Thymus (tissue), 14 donors: ENCODE data around the gene EFCAB5. TPM values are rescaled to one million over a fixed set of nuclear protein-coding genes. Genes with fewer than 3 reads are reported as not detected.
"Not testable (repeated sequence)": the region's sequence is repeated elsewhere in the genome, so short reads cannot be mapped to it uniquely, and the experiment has no call there.

Source experiments
- DNase-seq, 9 donors: peaks; one replicate each; pipeline ENCODE4 v3.0.0-alpha.2; 2013; ENCODE audit warnings: low spot score in 9 of 9, low read depth in 6 of 9, missing footprints in 1 of 9
- H3K27ac ChIP-seq, 2 donors: one replicate each; pipeline ENCODE4 v1.5.1; 2013; ENCODE audit warnings: control low read depth in 1 of 2, low read depth in 1 of 2, low read length in 1 of 2, mild to moderate bottlenecking in 1 of 2, moderate library complexity in 1 of 2
- H3K27me3 ChIP-seq, 2 donors: one replicate each; pipeline ENCODE4 v1.5.1; 2013; ENCODE audit warnings: low read length in 1 of 2; ENCODE audit not compliant: control insufficient read depth in 2 of 2, insufficient read depth in 1 of 2
- H3K36me3 ChIP-seq, 2 donors: one replicate each; pipeline ENCODE4 v1.5.1; 2013; ENCODE audit warnings: low read length in 1 of 2, mild to moderate bottlenecking in 1 of 2, moderate library complexity in 1 of 2; ENCODE audit not compliant: control insufficient read depth in 2 of 2, insufficient read depth in 2 of 2
- H3K4me1 ChIP-seq, 2 donors: one replicate each; pipeline ENCODE4 v1.5.1; 2013; ENCODE audit warnings: low read length in 2 of 2; ENCODE audit not compliant: control insufficient read depth in 2 of 2, insufficient read depth in 2 of 2
- H3K4me3 ChIP-seq, 2 donors: one replicate each; pipeline ENCODE4 v1.5.1; 2013; ENCODE audit warnings: low read length in 2 of 2, control low read depth in 1 of 2, mild to moderate bottlenecking in 1 of 2
- H3K9me3 ChIP-seq, 2 donors: one replicate each; pipeline ENCODE4 v1.5.1; 2013; ENCODE audit warnings: low read length in 1 of 2, mild to moderate bottlenecking in 1 of 2; ENCODE audit not compliant: control insufficient read depth in 2 of 2, insufficient read depth in 1 of 2
- WGBS: extraction: QIAGEN DNeasy Blood & Tissue Kit; methylation state at CpG from one replicate; pipeline ENCODE4 v1.1.7; 2013; 5-methylcytosine and 5-hydroxymethylcytosine counted together
- long read RNA-seq, 10 donors: transcript quantifications; one replicate each; lab custom pipeline, GENCODE V29; 2026
- polyA plus RNA-seq: library from polyadenylated mRNA; stranded (reverse); fragments of 200-250 nt; gene quantifications from one replicate; pipeline ENCODE4 v1.2.3, GENCODE V29; 2013
- total RNA-seq: library from RNA; stranded (reverse); fragments of 120-200 nt; gene quantifications from one replicate; pipeline ENCODE4 v1.2.4, GENCODE V29; 2013
- donor health status: healthy.

EFCAB5 gene
- total RNA-seq, result 1.5 TPM
- 0.57 TPM for polyA plus RNA-seq
- long read RNA-seq, donor 1, result 0 reads
- long read RNA-seq, donor 2, result 0 reads
- long read RNA-seq, donor 3, result 0 reads
- long read RNA-seq, donor 4, result 0 reads
- long read RNA-seq, donor 5, result 0 reads
- long read RNA-seq, donor 6, result 0 reads
- long read RNA-seq, donor 7, result 0 reads
- long read RNA-seq, donor 8, result 0 reads
- long read RNA-seq, donor 9, result 0 reads
- long read RNA-seq, donor 10, result 0 reads

DNA sequence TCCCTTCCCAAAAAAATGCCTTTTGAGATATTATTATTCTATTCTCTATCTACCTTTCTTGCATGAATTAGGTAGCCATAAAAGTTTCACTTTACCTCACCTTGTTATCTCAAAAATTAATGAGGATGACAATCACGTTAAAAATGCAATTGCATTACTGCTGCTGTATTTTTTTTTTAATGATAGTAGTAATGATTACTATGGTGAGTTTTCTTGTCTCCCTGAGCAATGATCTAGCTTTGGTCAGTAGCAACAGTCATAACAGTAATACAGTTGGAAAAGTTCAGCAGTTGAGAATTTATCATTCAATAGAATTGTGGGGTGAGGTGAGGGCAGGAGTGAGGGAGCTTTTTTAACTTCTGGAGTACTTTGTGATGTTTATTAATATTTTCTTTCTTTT lies at the start of gene EFCAB5:
Gene EFCAB5, plus strand, starts transcription at position 301 of the 400 bp plus-strand sequence. CDS start 163 bp downstream, outside the sequence.
- no peaks in the 10 kb centered on the region for H3K36me3 ChIP-seq
- no peak within 1 kb of the TSS for H3K27ac ChIP-seq
- H3K4me1 ChIP-seq, result peaks cover 2 to 5% of the 10 kb centered on the region in 2 donors
- 93% methylated on average over 1 of the region's 1 CpG for WGBS
- H3K4me3 ChIP-seq, result no peak within 1 kb of the TSS
- no peak for DNase-seq
- no peaks in the 10 kb centered on the region for H3K27me3 ChIP-seq
- no peaks in the 10 kb centered on the region for H3K9me3 ChIP-seq

DNA sequence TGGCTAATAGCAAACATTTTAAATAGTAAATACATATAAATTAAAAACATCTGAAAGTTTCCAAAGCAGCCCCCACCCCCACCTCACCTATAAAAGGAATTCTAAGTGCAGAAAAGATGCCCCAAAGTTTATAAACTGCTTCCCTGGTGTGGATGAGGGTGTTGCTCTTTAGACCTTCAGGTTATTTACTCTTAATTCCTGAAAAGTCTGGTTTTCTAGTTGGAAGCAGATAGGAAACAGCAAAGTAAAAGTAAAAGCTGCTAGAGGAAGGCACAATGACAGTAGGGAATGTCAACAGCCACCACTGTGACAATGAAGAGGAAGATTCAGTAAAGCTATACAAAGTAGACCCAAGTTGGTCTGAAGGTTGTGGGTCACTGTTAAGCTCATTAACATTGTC lies 49.2 kb upstream of the EFCAB5 start:
- Histone ChIP-seq H3K4me3 (no peak overlapping the region), H3K36me3 (peaks cover 0 to 7% of the 10 kb centered on the region in 2 donors), H3K27ac (no peak overlapping the region), H3K27me3 (no peaks in the 10 kb centered on the region), H3K9me3 (no peaks in the 10 kb centered on the region), H3K4me1 (no peaks in the 10 kb centered on the region)
- no peak for DNase-seq

DNA sequence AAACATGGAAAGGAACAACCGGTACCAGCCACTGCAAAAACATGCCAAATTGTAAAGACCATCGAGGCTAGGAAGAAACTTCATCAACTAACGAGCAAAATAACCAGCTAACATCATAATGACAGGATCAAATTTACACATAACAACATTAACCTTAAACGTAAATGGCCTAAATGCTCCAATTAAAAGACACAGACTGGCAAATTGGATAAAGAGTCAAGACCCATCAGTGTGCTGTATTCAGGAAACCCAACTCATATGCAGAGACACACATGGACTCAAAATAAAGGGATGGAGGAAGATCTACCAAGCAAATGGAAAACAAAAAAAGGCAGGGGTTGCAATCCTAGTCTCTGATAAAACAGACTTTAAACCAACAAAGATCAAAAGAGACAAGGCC lies 44.3 kb upstream of the EFCAB5 start:
- DNase-seq, H3K4me3 ChIP-seq, H3K9me3 ChIP-seq, H3K27me3 ChIP-seq, H3K36me3 ChIP-seq, H3K27ac ChIP-seq, H3K4me1 ChIP-seq: not testable (repeated sequence)
- WGBS, result 99% methylated on average over 4 of the region's 4 CpGs

DNA sequence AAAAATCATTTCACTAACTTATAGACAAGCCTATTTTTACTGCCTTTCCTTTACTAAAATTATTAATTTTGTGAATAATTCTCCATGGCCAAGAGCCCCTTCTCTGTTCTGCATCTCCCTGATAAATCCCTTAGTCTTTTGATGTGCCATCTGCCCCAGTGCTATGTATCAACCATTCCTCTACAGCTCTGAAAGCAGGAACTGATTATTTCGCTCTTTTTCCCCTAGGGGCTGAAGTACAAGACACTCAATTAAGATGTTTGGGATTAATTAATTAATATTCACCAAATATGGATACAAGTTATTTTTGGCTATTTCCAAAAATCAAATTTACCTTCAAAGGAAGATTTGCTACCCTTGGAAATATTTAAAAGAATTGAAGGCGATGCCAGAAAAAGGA lies 38.0 kb upstream of the EFCAB5 start:
- no peak for DNase-seq
- Histone ChIP-seq H3K4me1 (no peaks in the 10 kb centered on the region), H3K9me3 (peaks cover 4 to 12% of the 10 kb centered on the region in 2 donors), H3K27me3 (no peaks in the 10 kb centered on the region), H3K4me3 (no peak overlapping the region), H3K27ac (no peak overlapping the region), H3K36me3 (peaks cover 3 to 9% of the 10 kb centered on the region in 2 donors)
- 97% methylated on average over 2 of the region's 2 CpGs for WGBS

DNA sequence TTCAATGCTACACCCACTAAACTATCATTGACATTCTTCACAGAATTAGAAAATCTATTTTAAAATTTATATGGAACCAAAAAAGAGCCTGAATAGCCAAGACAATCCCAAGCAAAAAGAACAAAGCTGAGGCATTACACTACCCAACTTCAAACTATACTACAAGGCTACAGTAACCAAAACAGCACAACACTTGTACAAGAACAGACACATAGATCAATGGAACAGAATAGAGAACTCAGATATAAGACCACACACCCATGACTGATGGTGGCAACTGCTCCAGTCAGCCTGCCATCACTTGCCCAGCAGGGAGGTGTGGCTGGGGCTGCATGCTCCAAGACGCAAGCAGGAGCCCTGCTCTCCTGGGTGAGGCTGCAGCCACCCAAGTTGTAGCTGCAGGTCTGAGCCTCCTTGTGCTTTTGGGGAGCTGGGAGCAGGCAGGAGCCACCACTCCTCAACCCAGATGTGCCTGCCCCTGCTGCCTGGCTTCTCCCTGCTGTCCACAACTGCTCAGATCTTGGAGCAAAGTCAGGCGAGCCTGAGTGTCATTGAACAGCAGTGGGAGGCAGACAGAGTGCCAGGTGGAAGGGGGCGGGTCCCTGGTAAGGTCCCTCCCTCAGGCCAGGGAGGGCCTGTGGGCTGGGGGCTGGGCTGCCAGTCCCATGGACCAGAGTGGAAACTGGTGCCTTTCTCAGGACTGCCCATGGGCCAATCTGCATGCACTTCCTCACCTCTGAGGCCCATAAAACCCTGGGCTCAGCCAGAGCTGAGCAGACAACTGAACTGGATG lies 36.2 kb upstream of the EFCAB5 start:
- peaks cover 3 to 9% of the 10 kb centered on the region in 2 donors for H3K36me3 ChIP-seq
- 96% methylated on average over 3 of the region's 3 CpGs for WGBS
- no peaks in the 10 kb centered on the region for H3K27me3 ChIP-seq
- peaks cover 4 to 12% of the 10 kb centered on the region in 2 donors for H3K9me3 ChIP-seq
- H3K4me1 ChIP-seq, result no peaks in the 10 kb centered on the region
- H3K4me3 ChIP-seq, result no peak overlapping the region
- no peak overlapping the region for H3K27ac ChIP-seq
- no peak for DNase-seq

DNA sequence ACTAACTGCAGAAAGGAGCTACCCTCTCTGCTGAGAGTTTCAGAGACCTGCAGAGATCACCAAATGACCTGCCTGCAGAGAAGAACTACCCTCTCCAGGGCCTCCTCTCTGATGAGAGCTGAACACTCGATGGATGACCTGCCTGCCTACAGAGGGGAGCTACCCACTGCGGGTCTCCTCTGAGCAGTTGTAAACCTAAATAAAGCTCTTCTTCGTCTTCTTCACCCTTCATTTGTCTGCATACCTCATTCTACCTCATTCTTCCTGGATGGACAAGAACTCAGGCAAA lies 35.6 kb upstream of the EFCAB5 start:
- Histone ChIP-seq H3K36me3 (peaks cover 3 to 9% of the 10 kb centered on the region in 2 donors), H3K4me1 (no peaks in the 10 kb centered on the region), H3K9me3 (peaks cover 4 to 12% of the 10 kb centered on the region in 2 donors), H3K4me3 (no peak overlapping the region), H3K27ac (no peak overlapping the region), H3K27me3 (no peaks in the 10 kb centered on the region)
- 100% methylated on average over 3 of the region's 3 CpGs for WGBS
- no peak for DNase-seq

DNA sequence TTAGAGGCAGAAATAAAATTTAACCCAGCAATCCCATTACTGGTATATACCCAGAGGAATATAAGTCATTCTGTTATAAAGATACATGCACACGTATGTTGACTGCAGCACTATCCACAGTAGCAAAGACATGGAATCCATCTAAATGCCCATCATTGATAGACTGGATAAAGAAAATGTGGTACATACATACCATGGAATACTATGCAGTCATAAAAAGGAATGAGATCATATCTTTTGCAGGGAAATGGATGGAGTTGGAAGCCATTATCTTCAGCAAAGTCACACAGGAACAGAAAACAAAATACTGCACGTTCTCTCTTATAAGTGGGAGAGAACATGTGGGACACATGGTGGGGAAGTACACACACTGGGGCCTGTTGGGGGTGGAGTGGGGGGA lies 34.5 kb upstream of the EFCAB5 start:
- no peak for DNase-seq
- Histone ChIP-seq H3K4me1 (no peaks in the 10 kb centered on the region), H3K27me3 (no peaks in the 10 kb centered on the region), H3K36me3 (peaks cover 3 to 9% of the 10 kb centered on the region in 2 donors), H3K9me3 (peaks cover 4 to 12% of the 10 kb centered on the region in 2 donors), H3K27ac (no peak overlapping the region), H3K4me3 (no peak overlapping the region)
- 99% methylated on average over 2 of the region's 2 CpGs for WGBS

DNA sequence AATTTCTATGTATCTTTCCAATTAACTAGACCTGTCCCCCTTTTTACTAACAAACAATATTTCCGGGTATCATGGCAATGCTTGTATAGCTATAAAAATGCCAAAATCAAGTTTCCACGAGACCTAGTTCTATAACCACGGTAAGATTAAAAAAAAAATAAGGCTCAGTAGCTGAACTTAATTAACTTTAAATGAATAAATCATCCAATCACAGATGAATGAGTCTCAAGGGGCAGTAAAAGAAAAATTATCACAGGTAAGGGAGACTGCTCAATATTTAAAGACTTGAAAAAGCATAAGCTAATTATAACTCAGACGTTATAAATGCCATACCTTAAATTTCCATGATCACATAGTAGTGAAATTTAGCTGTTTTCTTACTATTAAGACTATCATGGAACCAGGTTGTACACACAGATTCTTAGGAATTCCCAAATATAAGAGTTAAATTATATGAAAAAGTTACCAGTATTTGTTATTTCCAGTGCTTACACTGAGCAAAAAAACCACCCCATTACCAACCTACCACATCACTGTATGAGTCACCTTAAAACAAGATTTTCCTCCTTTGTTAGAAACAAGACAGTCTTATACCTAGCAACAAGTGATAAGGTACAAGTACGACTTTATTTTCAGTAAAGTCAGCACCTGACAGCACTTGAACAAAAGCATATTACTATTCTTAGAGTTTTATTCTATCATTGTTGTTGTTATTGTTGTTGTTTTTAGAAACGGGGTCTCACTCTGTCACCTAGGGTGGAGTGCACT lies 32.0 kb upstream of the EFCAB5 start:
- H3K27ac ChIP-seq, result no peak overlapping the region
- no peaks in the 10 kb centered on the region for H3K4me1 ChIP-seq
- peaks cover 3 to 9% of the 10 kb centered on the region in 2 donors for H3K36me3 ChIP-seq
- DNase-seq, result no peak
- no peaks in the 10 kb centered on the region for H3K27me3 ChIP-seq
- WGBS, result 96% methylated on average over 6 of the region's 6 CpGs
- no peak overlapping the region for H3K4me3 ChIP-seq
- H3K9me3 ChIP-seq, result peaks cover 4 to 12% of the 10 kb centered on the region in 2 donors

DNA sequence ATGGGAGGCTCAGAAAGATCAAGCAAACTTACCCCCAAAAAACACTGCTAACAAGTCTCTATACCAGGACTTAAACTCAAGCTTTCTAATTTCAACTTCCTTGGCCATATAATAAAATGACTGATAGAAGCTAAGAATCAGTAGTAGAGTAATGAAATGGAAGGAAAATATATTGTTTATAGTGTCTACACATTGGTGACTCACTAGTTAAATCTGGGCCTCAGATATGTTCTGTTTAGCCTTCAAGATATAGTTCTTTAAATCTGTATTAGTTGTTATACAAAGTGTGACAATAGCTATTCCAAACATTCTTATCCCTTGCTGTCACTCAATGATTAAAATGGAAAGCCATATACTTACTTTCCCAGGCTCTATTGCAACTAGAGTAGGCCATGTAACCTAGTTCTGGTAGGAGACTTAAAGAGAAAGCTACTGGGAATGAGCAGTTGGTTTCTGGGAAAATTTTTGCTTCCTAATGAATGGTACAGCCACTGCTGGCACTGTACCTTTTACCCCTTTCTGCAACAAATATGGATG lies 29.7 kb upstream of the EFCAB5 start:
- Histone ChIP-seq H3K36me3 (peaks cover 0 to 8% of the 10 kb centered on the region in 2 donors), H3K27ac (no peak overlapping the region), H3K4me3 (no peak overlapping the region), H3K27me3 (no peaks in the 10 kb centered on the region), H3K4me1 (no peaks in the 10 kb centered on the region), H3K9me3 (peaks cover 0 to 3% of the 10 kb centered on the region in 2 donors)
- no peak for DNase-seq
